ENCODE data around the gene C4orf36. TPM values are rescaled to one million over a fixed set of nuclear protein-coding genes. Genes with fewer than 3 reads are reported as not detected.

C4orf36 gene
- total and polyA plus RNA-seq, 2 of the 4 experiments (the other 2 are of a cell fraction) = 0.18 to 0.41 TPM

- Histone ChIP-seq H2BK15ac (ENCODE audit: low read depth, low read length) (no peak overlapping the region), H4K91ac (ENCODE audit: insufficient read depth, low read depth, low read length) (no peak overlapping the region; the same call in 1 of the 2 replicates), H4K8ac (ENCODE audit: low read depth in 2 of 2, low read length in 2 of 2) (peak overlapping the region in 1 of 2 experiments; percentile 56; a peak in 1 of 4 replicates), H3K9me3 (ENCODE audit: control insufficient read depth, insufficient read depth, low read length) (no peaks in the 10 kb centered on the region; the same call in 1 of the 2 replicates), H3K4me3 (ENCODE audit: insufficient read depth, low read depth, low read length) (no peak overlapping the region), H2BK20ac (ENCODE audit: low read depth, low read length) (peak overlapping the region; percentile 48), H4K20me1 (ENCODE audit: insufficient read depth, low read length) (no peaks in the 10 kb centered on the region), H3K4me1 (ENCODE audit: control insufficient read depth, insufficient read depth, low read length) (peaks cover 5% of the 10 kb centered on the region), H3K4ac (ENCODE audit: low read depth, low read length) (peak overlapping the region; percentile 29; the same call in 1 of the 2 replicates), H2AFZ (replicated peaks; ENCODE audit: low read length, poor library complexity) (peak overlapping the region; percentile 68), H3K56ac (ENCODE audit: extremely low read depth, insufficient read depth, low read length) (no peak overlapping the region), H3K18ac (ENCODE audit: low read depth, low read length) (no peak overlapping the region), H3K9me1 (ENCODE audit: insufficient read depth, low read length) (peaks cover 4% of the 10 kb centered on the region; the same call in 1 of the 2 replicates), H2AK5ac (ENCODE audit: low read depth, low read length) (0 out of 2 replicates have a peak overlapping the region, but pooled peaks have one; percentile 3), H3K9ac (ENCODE audit: low read depth, low read length) (no peak overlapping the region), H3K79me1 (ENCODE audit: low read depth in 1 of 2, low read length in 2 of 2) (no peaks in the 10 kb centered on the region), H3K4me2 (ENCODE audit: low read depth, low read length) (no peak overlapping the region), H2BK5ac (ENCODE audit: low read depth, low read length, poor library complexity, severe bottlenecking) (no peak overlapping the region), H3K27me3 (ENCODE audit: control insufficient read depth, insufficient read depth, low read length) (no peaks in the 10 kb centered on the region), H3K14ac (replicated peaks; ENCODE audit: low read depth, low read length) (0 out of 2 replicates have a peak overlapping the region, but pooled peaks have one; percentile 39), H3K27ac (ENCODE audit: insufficient read depth, low read length) (no peak overlapping the region), H4K5ac (ENCODE audit: low read depth, low read length) (peak overlapping the region; percentile 34; the same call in 1 of the 2 replicates), H2AK9ac (replicated peaks; ENCODE audit: low read depth, low read length, poor library complexity) (peak overlapping the region; percentile 65), H2BK120ac (ENCODE audit: low read depth, low read length) (peak overlapping the region; percentile 25; the same call in 1 of the 2 replicates), H3K36me3 (ENCODE audit: control insufficient read depth, insufficient read depth, low read length) (no peaks in the 10 kb centered on the region), H3K23ac (ENCODE audit: low read depth, low read length) (peak overlapping the region; percentile 45)
- TF ChIP-seq SMC3 (IDR thresholded peaks at IDR 0.05; ENCODE audit: low read depth, low read length) = no peak
- no peak for TF ChIP-seq CHD1 (IDR thresholded peaks at IDR 0.05; ENCODE audit: low read depth, low read length)
- no peak for TF ChIP-seq CEBPB (IDR thresholded peaks at IDR 0.05; ENCODE audit: low read depth, low read length)
- no peak for TF ChIP-seq BHLHE40 (IDR thresholded peaks at IDR 0.05; ENCODE audit: low read depth, low read length)
- no peak for TF ChIP-seq MXI1 (IDR thresholded peaks at IDR 0.05; ENCODE audit: borderline replicate concordance, low read depth, low read length)
- no peak for TF ChIP-seq USF2 (IDR thresholded peaks at IDR 0.05; ENCODE audit: low read depth, low read length)
- TF ChIP-seq POLR2A (IDR thresholded peaks at IDR 0.05; ENCODE audit: low read depth, low read length) = no peak
- no peak for TF ChIP-seq RAD21 (IDR thresholded peaks at IDR 0.05; ENCODE audit: low read length)
- TF ChIP-seq MAZ (IDR thresholded peaks at IDR 0.05; ENCODE audit: borderline replicate concordance, low read depth, low read length) = no peak
- no peak for TF ChIP-seq RCOR1 (IDR thresholded peaks at IDR 0.05; ENCODE audit: insufficient replicate concordance, low read length)
- no peak for TF ChIP-seq CTCF (conservative IDR thresholded peaks at IDR 0.05; ENCODE audit: low read depth, low read length)
- no peak for TF ChIP-seq NFE2L2 (IDR thresholded peaks at IDR 0.05; ENCODE audit: low read depth, low read length)
- TF ChIP-seq RFX5 (IDR thresholded peaks at IDR 0.05; ENCODE audit: low read depth, low read length) = no peak
- in situ Hi-C loops (cut with MboI; ENCODE audit: low sequenced_read_pairs) = loop anchor here (10.0 kb wide), 1 partner anchor 296 kb away; the partner anchor contains the start of gene PTPN13
- dilution Hi-C loops (cut with HindIII; ENCODE audit: low sequenced_read_pairs, unreplicated experiment) = no loop called here
- BruUV-seq (replicated peaks) = no TSS peak
- intact Hi-C loops (cut with micrococcal nuclease) = loop anchor here (5.0 kb wide), 1 partner anchor 58 kb away; no protein-coding TSS in a partner anchor
- DNase-seq (no peak), ATAC-seq (ENCODE audit: low read depth) (no peak)
- ChIA-PET POLR2A (ENCODE audit: unreplicated experiment) (no interaction called here), CTCF (no interaction called here)
- WGBS, 2 experiments (ENCODE audit: extremely low coverage in 2 of 2, insufficient read length in 1 of 2) = 63% methylated on average over 2 of the region's 7 CpGs; no CpG with 5 or more reads in 1 of the 2 experiments
These were observed 1.4 kb downstream of the C4orf36 start for GRCh38 chr4:86890790-86891189.

Measured in IMR-90 (cell line).